PC-9 (cell line): ENCODE results near the gene MUC5AC.
"Not testable (repeated sequence)": the region's sequence is repeated elsewhere in the genome, so short reads cannot be mapped to it uniquely, and the experiment has no call there.

ENCODE experiments used
- CTCF ChIP-seq: fragments of 200-600 bp; sonication (generic); conservative IDR thresholded peaks from 2 replicates; pipeline ENCODE4 v1.6.1; 2017; ENCODE audit warnings: mixed run types, antibody characterized with exemption, mild to moderate bottlenecking, moderate library complexity
- EZH2 ChIP-seq: fragments of 200-600 bp; sonication (generic); IDR thresholded peaks from 2 replicates; pipeline ENCODE4 v1.8.0; 2017; ENCODE audit warnings: antibody characterized with exemption, low read depth

- not testable (repeated sequence) for TF ChIP-seq CTCF, EZH2
Observed at GRCh38 chr11:1188451-1189130, 30.8 kb downstream of the MUC5AC start.
